PC-3 (cell line): ENCODE measurements around the gene INAVA.

ENCODE experiments used
- EZH2 ChIP-seq: fragments of 300-600 bp; sonication (generic); IDR thresholded peaks from one replicate; pipeline ENCODE4 v1.6.1; 2017; ENCODE audit warnings: antibody characterized with exemption, mild to moderate bottlenecking, low read length; ENCODE audit not compliant: unreplicated experiment
- EZH2phosphoT487 ChIP-seq: fragments of 300-600 bp; sonication (generic); IDR thresholded peaks from 2 replicates; pipeline ENCODE4 v1.6.1; 2018; ENCODE audit warnings: mild to moderate bottlenecking, antibody characterized with exemption, low read length, borderline replicate concordance
- TF ChIP-seq, protein P1 (sequence below): fragments of 300-600 bp; sonication (generic); conservative IDR thresholded peaks from 2 replicates; pipeline ENCODE4 v1.5.1; 2017; ENCODE audit warnings: antibody characterized with exemption, low read depth, mild to moderate bottlenecking, low read length

- TF ChIP-seq, protein P1, sequence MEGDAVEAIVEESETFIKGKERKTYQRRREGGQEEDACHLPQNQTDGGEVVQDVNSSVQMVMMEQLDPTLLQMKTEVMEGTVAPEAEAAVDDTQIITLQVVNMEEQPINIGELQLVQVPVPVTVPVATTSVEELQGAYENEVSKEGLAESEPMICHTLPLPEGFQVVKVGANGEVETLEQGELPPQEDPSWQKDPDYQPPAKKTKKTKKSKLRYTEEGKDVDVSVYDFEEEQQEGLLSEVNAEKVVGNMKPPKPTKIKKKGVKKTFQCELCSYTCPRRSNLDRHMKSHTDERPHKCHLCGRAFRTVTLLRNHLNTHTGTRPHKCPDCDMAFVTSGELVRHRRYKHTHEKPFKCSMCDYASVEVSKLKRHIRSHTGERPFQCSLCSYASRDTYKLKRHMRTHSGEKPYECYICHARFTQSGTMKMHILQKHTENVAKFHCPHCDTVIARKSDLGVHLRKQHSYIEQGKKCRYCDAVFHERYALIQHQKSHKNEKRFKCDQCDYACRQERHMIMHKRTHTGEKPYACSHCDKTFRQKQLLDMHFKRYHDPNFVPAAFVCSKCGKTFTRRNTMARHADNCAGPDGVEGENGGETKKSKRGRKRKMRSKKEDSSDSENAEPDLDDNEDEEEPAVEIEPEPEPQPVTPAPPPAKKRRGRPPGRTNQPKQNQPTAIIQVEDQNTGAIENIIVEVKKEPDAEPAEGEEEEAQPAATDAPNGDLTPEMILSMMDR: no peak
- no peak for TF ChIP-seq EZH2phosphoT487
- no peak for TF ChIP-seq EZH2
Measured at GRCh38 chr1:200909071-200909470, 14.4 kb downstream of the INAVA start.
